ENCODE measurements around the gene BROX.
"Not testable (repeated sequence)": the region's sequence is repeated elsewhere in the genome, so short reads cannot be mapped to it uniquely, and the experiment has no call there.

BROX gene, protein sequence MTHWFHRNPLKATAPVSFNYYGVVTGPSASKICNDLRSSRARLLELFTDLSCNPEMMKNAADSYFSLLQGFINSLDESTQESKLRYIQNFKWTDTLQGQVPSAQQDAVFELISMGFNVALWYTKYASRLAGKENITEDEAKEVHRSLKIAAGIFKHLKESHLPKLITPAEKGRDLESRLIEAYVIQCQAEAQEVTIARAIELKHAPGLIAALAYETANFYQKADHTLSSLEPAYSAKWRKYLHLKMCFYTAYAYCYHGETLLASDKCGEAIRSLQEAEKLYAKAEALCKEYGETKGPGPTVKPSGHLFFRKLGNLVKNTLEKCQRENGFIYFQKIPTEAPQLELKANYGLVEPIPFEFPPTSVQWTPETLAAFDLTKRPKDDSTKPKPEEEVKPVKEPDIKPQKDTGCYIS

GRCh38 chr1:222712253-222713090, at the start of gene BROX, which contains the start of gene AIDA:
Gene BROX, plus strand, starts transcription at chr1:222712564. Its CDS starts 3,136 bp downstream, at chr1:222715700.
Gene AIDA, minus strand, starts transcription at chr1:222712491. Its CDS starts 174 bp downstream, at chr1:222712317.
- DNase-seq (ENCODE audit: low spot score), result peak; percentile 93

DNA sequence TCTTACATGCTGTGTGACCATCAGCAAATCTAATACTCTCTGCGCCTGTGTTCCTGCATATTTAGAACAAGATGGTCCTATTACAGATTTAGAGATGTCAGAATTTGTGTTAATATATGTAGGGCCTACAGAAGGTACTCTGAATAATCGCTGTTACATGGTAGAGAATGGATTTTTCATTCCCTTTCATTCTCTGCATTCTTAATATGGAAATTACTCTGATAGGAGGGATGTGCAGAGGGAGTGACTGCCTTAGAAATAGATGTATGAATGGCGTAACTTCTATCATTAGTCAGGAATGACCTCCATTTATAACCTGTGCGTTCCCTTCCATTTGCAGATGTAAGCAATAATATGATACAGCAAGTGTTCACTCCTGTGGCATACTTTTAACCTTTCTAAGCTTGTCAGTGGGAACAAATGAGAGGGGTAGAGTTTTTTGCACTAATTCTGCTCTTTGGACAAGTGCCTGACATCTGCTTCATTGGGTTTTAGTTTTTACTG, 48.9 kb upstream of the BROX start:
- DNase-seq (ENCODE audit: low spot score), result no peak

DNA sequence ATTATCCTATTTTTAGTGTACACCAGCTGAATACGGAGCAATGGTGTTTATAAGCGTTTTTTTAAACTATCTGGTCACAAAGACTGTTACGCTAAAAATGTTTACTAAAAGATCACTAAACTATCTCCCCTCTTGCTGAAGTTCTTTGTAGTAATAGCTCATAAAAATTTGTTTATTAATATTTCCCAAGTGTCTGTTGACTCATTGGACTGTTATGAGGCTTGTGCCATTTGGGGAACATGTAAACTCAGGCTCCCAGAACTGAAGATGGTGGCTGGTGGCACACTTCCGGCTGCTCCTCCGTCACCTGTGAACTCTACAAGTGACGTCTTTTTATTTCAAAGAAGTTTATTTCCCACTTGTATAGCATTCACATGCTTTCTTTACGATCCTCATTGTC, 46.4 kb upstream of the BROX start:
- DNase-seq (ENCODE audit: low spot score), result no peak

DNA sequence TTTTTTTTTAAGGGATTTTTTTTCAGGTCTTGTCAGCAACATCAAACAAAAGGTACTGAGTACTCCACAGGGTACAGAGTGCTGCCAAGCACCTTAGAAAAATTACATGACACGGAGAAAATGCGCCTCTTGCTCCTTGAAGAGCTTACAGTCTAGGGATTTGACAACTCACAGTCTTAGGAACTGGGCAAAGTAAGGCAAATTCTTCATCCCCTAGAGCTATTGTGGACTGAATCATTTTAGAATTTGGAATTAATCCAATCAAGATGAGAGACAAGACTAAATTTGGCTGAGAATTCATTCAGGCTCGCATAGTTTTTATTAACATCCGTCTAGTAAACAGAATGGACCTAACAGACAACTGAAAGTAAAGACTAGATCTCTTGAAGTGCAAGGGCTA, 44.2 kb upstream of the BROX start:
- not testable (repeated sequence) for DNase-seq (ENCODE audit: low spot score)

GRCh38 chr1:222669107-222669506, 43.3 kb upstream of the BROX start:
- DNase-seq (ENCODE audit: low spot score), result not testable (repeated sequence)

- no peak for DNase-seq (ENCODE audit: low spot score)
These were observed 42.3 kb upstream of the BROX start for GRCh38 chr1:222670110-222670509.

GRCh38 chr1:222680080-222680479, 32.3 kb upstream of the BROX start:
- DNase-seq (ENCODE audit: low spot score), result no peak

- DNase-seq (ENCODE audit: low spot score), result no peak
These were observed 21.3 kb upstream of the BROX start for GRCh38 chr1:222691016-222691415.

- DNase-seq (ENCODE audit: low spot score), result no peak
These were observed 17.4 kb upstream of the BROX start for GRCh38 chr1:222694927-222695326.

DNA sequence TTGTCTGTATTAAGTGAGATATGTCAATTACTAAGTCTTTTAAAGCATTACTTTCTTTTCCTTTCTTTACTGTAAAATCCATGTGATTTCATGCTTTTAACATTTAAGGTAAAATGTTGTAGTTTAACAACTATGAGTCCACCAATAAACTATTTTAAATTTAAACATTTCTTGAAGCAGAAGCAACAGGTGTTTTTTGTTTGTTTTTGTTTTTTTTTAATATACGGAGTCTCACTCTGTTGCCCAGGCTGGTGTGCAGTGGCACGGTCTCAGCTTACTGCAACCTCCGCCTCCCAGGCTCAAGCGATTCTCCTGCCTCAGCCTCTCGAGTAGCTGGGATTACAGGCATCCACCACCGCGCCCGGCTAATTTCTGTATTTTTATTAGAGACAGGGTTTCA, 15.6 kb upstream of the BROX start:
- DNase-seq (ENCODE audit: low spot score), result no peak

DNA sequence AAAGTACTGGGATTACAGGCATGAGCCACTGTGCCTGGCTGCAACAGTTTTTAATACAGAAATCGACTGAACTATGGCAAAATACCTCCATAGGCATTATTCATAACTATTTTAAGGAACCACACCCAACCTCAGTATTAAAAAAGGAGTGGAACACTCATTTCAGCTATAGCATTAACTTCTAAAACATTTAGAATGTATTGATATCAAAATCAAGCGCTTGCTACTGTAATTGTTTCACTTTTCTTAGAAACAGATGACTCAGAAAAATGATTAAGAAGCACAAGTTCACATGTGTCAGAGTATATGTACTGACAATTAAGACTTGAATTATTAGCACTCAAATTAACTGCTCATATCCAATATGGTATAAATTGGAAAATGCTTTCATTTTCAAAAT, 15.2 kb upstream of the BROX start:
- no peak for DNase-seq (ENCODE audit: low spot score)

GRCh38 chr1:222697826-222698225, 14.5 kb upstream of the BROX start:
- DNase-seq (ENCODE audit: low spot score), result no peak

DNA sequence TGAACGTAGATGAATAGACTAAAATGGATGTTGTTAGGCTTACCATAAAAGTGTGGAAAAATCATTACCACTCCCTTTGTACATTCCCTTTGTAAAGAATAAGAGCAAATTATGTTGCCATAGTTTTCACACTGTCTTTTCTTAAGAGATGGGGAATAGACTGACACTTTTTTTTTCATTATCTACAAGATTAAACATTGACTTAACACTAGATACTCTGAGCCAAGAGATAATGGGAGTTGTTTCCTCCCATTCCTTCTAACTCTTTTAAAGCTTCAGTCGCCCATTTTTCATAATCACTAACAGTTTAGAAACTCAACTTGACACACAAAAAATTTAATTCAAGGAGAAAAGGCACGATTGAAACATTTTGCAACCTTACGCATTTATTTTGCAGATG, 10.2 kb upstream of the BROX start:
- no peak for DNase-seq (ENCODE audit: low spot score)

DNA sequence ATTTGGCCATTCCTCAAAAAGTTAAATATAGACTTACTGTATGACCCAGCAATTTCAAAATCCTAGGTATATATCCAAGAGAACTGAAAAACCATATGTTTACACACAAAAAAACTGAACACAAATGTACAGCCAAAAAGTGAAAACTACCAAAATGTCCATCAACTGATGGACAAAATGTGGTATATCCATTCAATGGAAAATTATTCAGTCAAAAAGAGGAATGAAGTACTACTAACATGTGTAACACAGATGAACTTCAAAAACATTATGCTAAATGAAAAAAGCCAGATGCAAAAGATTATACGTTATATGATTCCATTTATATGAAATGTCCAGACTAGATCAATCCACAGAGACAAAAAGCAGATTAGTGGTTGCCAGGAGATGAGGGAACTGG, 8.1 kb upstream of the BROX start:
- DNase-seq (ENCODE audit: low spot score), result no peak

DNA sequence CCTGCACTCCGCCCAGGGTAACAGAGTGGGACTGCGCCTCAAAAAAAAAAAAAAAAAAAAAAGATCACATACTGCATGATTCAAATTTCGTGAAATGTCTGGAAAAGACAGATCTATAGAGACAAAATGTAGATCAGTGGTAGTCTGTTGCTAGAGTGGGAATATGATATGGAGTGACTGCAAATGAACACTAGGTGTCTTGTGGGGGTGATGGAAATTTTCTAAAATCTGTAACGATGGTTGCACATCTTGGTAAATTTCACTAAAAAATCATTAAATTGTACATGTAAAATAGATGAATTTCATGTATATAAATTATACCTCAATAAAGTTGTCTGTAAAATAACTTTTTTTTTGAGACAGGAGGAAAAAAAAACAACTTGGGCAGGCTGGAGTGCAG, 5.5 kb upstream of the BROX start:
- no peak for DNase-seq (ENCODE audit: low spot score)

GRCh38 chr1:222709700-222710153, 2.6 kb upstream of the BROX start:
- DNase-seq (ENCODE audit: low spot score), result no peak

- peak; percentile 52 for DNase-seq (ENCODE audit: low spot score)
These were observed 778 bp upstream of the BROX start for GRCh38 chr1:222711319-222712252.

- DNase-seq (ENCODE audit: low spot score), result peak; percentile 97
These were observed 962 bp downstream of the BROX start for GRCh38 chr1:222713091-222713961.

- DNase-seq (ENCODE audit: low spot score), result no peak
These were observed 4.0 kb downstream of the BROX start for GRCh38 chr1:222716393-222716792.

DNA sequence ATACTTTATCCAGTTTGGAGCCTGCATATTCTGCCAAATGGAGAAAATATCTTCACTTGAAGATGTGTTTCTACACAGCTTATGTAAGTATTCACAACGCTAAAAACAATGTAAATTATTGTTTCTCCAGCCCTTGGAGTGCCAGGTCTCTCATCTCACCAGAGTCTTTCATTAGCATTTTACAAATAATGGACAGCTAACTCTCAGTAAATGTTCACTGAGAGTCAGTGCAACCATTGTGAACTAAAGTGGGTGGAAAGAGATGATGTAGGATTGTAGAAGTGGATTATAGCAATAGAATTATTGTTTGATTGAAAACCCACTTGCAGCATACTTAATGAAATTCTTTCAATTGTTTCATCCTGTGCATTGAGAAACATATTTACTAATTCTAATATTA, 16.4 kb downstream of the BROX start:
- peak; percentile 58 for DNase-seq (ENCODE audit: low spot score)

DNA sequence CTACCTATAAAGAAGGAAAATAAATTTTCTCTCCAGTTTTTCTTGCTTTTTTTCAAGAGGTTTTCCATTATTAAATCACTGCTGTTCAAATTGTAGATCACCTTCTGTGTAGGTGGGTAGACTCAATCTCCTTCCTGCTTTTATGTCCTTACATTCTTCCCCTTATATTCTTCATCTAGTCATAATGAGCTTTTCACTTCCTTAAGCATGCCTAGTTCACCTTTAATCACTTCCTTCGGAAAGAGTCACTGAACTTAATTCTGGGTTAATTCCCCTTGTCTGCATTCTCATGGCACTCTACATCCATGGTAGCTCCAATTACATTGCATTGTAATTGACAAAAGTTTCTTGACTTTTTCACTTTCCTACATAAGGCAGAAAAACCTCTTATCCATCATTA, 18.5 kb downstream of the BROX start:
- no peak for DNase-seq (ENCODE audit: low spot score)

Data from Ammon's horn (tissue), 1 donor.